Stimulated activated CD8-positive, alpha-beta memory T cell treated with anti-CD3 and anti-CD28 coated beads, Interleukin-15, amount 100 ng/mL, for 48 hours (primary cell): ENCODE data around the gene GPATCH8.
"Not testable (repeated sequence)": the region's sequence is repeated elsewhere in the genome, so short reads cannot be mapped to it uniquely, and the experiment has no call there.

Experiments used
- DNase-seq, 2 donors: peaks; one replicate each; pipeline ENCODE4 v3.0.0-alpha.2; 2020; ENCODE audit warnings: low read depth in 2 of 2

The GPATCH8 gene

GRCh38 chr17:44527102-44527501 lies 23.9 kb upstream of the GPATCH8 start:
- no peak for DNase-seq

- no peak for DNase-seq
Observed at GRCh38 chr17:44523672-44523972, 20.4 kb upstream of the GPATCH8 start.

GRCh38 chr17:44522883-44523671 lies 19.9 kb upstream of the GPATCH8 start:
- peak; percentile 33 to 54 for DNase-seq

- DNase-seq, result no peak
Observed at GRCh38 chr17:44518032-44518431, 14.8 kb upstream of the GPATCH8 start.

- DNase-seq, result not testable (repeated sequence)
Observed at GRCh38 chr17:44511241-44512134, 8.3 kb upstream of the GPATCH8 start.

GRCh38 chr17:44506939-44507604 lies 3.9 kb upstream of the GPATCH8 start:
- not testable (repeated sequence) for DNase-seq

- DNase-seq, result no peak
Observed at GRCh38 chr17:44502598-44503146, 534 bp downstream of the GPATCH8 start.

- no peak for DNase-seq
Observed at GRCh38 chr17:44501866-44502375, 1.3 kb downstream of the GPATCH8 start.

- DNase-seq, result no peak
Observed at GRCh38 chr17:44499722-44500121, 3.5 kb downstream of the GPATCH8 start.

- DNase-seq, result no peak
Observed at GRCh38 chr17:44496815-44497214, 6.4 kb downstream of the GPATCH8 start.

- DNase-seq, result no peak
Observed at GRCh38 chr17:44493339-44493738, 9.9 kb downstream of the GPATCH8 start.

GRCh38 chr17:44492706-44493272 lies 10.4 kb downstream of the GPATCH8 start:
- DNase-seq, result no peak

- no peak for DNase-seq
Observed at GRCh38 chr17:44489581-44489980, 13.6 kb downstream of the GPATCH8 start.

- no peak for DNase-seq
Observed at GRCh38 chr17:44487170-44487569, 16.0 kb downstream of the GPATCH8 start.

GRCh38 chr17:44473367-44473766 lies 29.8 kb downstream of the GPATCH8 start:
- no peak for DNase-seq

- no peak for DNase-seq
Observed at GRCh38 chr17:44469676-44470075, 33.5 kb downstream of the GPATCH8 start.

- no peak for DNase-seq
Observed at GRCh38 chr17:44467108-44467507, 36.1 kb downstream of the GPATCH8 start.

- DNase-seq, result no peak
Observed at GRCh38 chr17:44466339-44466738, 36.9 kb downstream of the GPATCH8 start.

- no peak for DNase-seq
Observed at GRCh38 chr17:44465897-44466296, 37.3 kb downstream of the GPATCH8 start.

- no peak for DNase-seq
Observed at GRCh38 chr17:44465276-44465675, 37.9 kb downstream of the GPATCH8 start.

GRCh38 chr17:44464037-44464436 lies 39.2 kb downstream of the GPATCH8 start:
- no peak for DNase-seq

GRCh38 chr17:44451832-44452231 lies 51.4 kb downstream of the GPATCH8 start:
- DNase-seq, result no peak
